NT2/D1 (cell line): ENCODE measurements around the gene GRAMD2B.

Source experiments
- DNase-seq: peaks from one replicate; pipeline ENCODE4 v3.0.0-alpha.2; 2011; ENCODE audit warnings: low read depth, low spot score
- H3K27me3 ChIP-seq: 2 replicates; pipeline ENCODE4 v1.6.0; 2011; ENCODE audit warnings: mild to moderate bottlenecking; ENCODE audit not compliant: insufficient read length, insufficient read depth
- H3K36me3 ChIP-seq: 2 replicates; pipeline ENCODE4 v1.6.1; 2011; ENCODE audit warnings: mild to moderate bottlenecking, low read length, mixed read lengths; ENCODE audit not compliant: insufficient read depth, insufficient read length
- H3K4me1 ChIP-seq: 2 replicates; pipeline ENCODE4 v1.5.1; 2011; ENCODE audit not compliant: insufficient read depth, insufficient read length
- H3K4me3 ChIP-seq: 2 replicates; pipeline ENCODE4 v1.5.1; 2011; ENCODE audit warnings: low read depth; ENCODE audit not compliant: insufficient read length
- H3K9ac ChIP-seq: 2 replicates; pipeline ENCODE4 v1.6.0; 2011; ENCODE audit warnings: low read depth; ENCODE audit not compliant: insufficient read length
- H3K9me3 ChIP-seq: 2 replicates; pipeline ENCODE4 v1.5.1; 2011; ENCODE audit warnings: mild to moderate bottlenecking, low read length; ENCODE audit not compliant: insufficient read depth
- SUZ12 ChIP-seq: IDR thresholded peaks from 2 replicates; pipeline ENCODE4 v1.6.1; 2011; ENCODE audit not compliant: insufficient read length, insufficient read depth; ENCODE audit errors: extremely low read depth
- YY1 ChIP-seq: IDR thresholded peaks from 2 replicates; pipeline ENCODE4 v1.6.1; 2011; ENCODE audit not compliant: insufficient read length, insufficient read depth
- ZNF274 ChIP-seq: IDR thresholded peaks from 2 replicates; pipeline ENCODE4 v1.6.1; 2011; ENCODE audit warnings: mild to moderate bottlenecking, low read depth, low read length

GRAMD2B gene

DNA sequence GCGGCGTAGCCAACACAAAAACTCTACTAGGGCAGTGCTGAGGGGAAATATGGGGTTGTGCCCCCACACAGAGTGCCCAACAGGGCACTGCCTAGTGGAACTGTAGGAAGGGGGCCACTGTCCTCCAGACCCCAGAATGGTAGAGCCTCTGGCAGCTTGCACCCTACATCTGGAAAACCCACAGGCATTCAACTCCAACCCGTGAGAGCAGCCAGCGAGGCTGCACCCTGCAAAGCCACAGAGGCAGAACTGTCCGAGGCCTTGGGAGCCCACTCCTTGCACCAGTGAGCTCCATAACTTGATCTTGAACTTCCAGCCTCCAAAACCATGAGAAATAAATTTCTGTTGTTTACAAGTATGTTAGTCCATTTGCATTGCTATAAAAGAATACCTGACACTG lies 27.7 kb downstream of the GRAMD2B start:
- Histone ChIP-seq H3K9me3 (no peaks in the 10 kb centered on the region), H3K9ac (no peak overlapping the region), H3K27me3 (no peaks in the 10 kb centered on the region), H3K4me1 (peaks cover 4% of the 10 kb centered on the region), H3K36me3 (no peaks in the 10 kb centered on the region), H3K4me3 (no peak overlapping the region)
- no peak for TF ChIP-seq ZNF274
- no peak for TF ChIP-seq SUZ12
- no peak for TF ChIP-seq YY1
- DNase-seq = no peak

DNA sequence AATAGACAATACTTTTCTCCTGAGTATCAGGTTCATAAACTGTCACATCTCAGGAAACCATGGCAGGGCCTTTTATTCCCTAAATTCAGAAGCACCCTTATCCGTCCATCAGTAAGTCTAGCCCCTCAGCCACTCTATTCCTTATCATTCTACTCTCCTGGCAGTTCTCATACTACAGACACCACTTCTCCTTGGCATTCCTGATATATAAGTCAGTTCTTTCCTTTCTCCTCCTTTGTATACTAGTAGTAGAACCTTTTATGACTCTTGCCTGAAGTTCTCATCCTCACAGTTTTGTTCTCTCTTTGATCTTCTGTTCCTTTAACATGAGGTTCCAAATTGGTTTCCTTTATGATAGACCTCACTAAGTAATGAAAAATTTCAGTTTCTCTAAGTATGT lies 29.3 kb downstream of the GRAMD2B start:
- Histone ChIP-seq H3K4me1 (peaks cover 4% of the 10 kb centered on the region), H3K27me3 (no peaks in the 10 kb centered on the region), H3K4me3 (no peak overlapping the region), H3K36me3 (no peaks in the 10 kb centered on the region), H3K9me3 (no peaks in the 10 kb centered on the region), H3K9ac (no peak overlapping the region)
- no peak for DNase-seq
- TF ChIP-seq YY1 (no peak), ZNF274 (no peak), SUZ12 (no peak)

DNA sequence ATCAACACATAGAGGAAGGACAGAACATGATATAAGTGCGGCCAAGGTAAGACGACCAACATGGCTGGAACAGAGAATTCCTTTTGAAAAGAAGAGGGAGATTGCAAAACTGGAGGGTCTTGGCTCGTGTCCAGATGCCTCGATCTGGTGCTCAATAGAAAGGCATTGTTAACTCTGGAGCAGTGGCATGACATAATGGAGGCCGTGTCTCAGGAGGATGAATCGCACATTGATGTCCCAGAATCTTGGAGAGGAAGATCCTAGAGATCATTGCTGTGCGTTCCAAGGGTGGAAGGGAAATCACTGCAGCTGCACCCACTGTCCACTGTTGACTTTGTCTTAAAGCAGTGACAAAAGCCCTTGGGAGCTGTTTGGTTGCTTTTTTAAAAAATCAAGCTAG lies 30.9 kb downstream of the GRAMD2B start:
- Histone ChIP-seq H3K9ac (no peak overlapping the region), H3K4me1 (peaks cover 4% of the 10 kb centered on the region), H3K27me3 (no peaks in the 10 kb centered on the region), H3K9me3 (no peaks in the 10 kb centered on the region), H3K36me3 (no peaks in the 10 kb centered on the region), H3K4me3 (no peak overlapping the region)
- TF ChIP-seq SUZ12 = no peak
- TF ChIP-seq ZNF274 = no peak
- no peak for TF ChIP-seq YY1
- DNase-seq = no peak

DNA sequence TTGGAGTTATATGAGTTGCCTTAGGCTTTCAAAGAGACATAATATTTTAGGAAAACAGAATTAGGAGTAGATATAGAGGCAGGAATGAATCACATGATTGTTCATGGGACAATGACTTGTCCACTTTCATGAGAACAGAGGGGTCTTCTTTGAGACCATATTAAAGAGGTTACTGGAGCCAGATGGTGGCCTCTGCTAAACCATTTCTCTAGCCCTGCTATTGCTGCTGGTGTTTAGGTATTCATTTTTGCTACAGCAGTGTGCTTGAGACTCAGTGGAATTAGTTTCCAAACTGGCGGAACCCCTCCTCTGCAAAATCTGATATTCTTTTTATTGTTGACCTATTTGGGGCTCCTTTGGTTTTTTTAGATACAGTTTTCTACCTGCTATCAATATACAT lies 31.3 kb downstream of the GRAMD2B start:
- no peak for DNase-seq

DNA sequence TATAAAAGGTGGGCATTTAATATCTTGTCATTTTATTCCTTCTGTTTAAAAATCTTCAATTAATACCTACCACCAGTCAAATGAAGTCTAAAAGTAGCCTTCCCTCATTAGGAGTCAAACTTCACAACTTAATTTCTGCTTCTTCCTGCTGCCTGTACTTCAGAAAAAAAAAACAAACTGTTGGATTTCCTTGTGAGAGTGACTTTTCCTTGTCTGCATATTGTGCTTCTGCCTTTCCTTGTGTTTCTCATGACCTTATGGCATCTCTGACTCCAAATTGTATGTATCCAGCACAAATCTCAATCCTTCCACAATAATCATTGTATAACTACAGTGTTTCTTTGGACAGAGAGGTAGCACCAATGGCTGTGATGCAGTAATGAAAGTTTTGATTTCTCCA lies 32.1 kb downstream of the GRAMD2B start:
- no peak overlapping the region for H3K9ac ChIP-seq
- no peaks in the 10 kb centered on the region for H3K27me3 ChIP-seq
- no peak for TF ChIP-seq ZNF274
- TF ChIP-seq YY1 = no peak
- no peak for TF ChIP-seq SUZ12
- H3K4me3 ChIP-seq = no peak overlapping the region
- no peak for DNase-seq
- H3K36me3 ChIP-seq = no peaks in the 10 kb centered on the region
- H3K9me3 ChIP-seq = no peaks in the 10 kb centered on the region
- peaks cover 4% of the 10 kb centered on the region for H3K4me1 ChIP-seq

More for the DNA sequence above, 31.3 kb downstream of the GRAMD2B start:
- Histone ChIP-seq H3K4me3 (no peak overlapping the region), H3K9me3 (no peaks in the 10 kb centered on the region), H3K9ac (no peak overlapping the region), H3K4me1 (peaks cover 4% of the 10 kb centered on the region), H3K36me3 (no peaks in the 10 kb centered on the region), H3K27me3 (no peaks in the 10 kb centered on the region)
- no peak for TF ChIP-seq YY1
- TF ChIP-seq ZNF274 = no peak
- TF ChIP-seq SUZ12 = no peak

DNA sequence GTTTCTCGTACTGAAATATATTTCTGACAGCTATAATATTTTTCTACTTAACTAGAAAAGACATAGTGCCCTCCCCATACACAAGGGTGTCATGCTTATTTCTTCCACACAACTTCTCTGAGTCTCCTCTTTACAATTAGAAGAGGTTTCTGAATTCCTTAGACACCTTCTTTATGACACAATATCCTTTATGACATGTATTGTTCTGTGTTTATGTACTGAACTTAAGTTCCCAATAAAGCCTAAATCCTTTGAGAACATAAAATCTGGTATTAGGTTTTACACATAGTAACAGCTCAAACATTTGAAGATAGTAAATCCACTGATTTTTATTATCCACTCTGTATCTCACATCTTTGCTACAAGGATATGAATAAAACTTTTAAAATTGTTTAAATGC lies 32.5 kb downstream of the GRAMD2B start:
- Histone ChIP-seq H3K36me3 (no peaks in the 10 kb centered on the region), H3K4me3 (no peak overlapping the region), H3K9ac (no peak overlapping the region), H3K9me3 (no peaks in the 10 kb centered on the region), H3K4me1 (peaks cover 2% of the 10 kb centered on the region), H3K27me3 (no peaks in the 10 kb centered on the region)
- TF ChIP-seq YY1 (no peak), SUZ12 (no peak), ZNF274 (no peak)
- no peak for DNase-seq

DNA sequence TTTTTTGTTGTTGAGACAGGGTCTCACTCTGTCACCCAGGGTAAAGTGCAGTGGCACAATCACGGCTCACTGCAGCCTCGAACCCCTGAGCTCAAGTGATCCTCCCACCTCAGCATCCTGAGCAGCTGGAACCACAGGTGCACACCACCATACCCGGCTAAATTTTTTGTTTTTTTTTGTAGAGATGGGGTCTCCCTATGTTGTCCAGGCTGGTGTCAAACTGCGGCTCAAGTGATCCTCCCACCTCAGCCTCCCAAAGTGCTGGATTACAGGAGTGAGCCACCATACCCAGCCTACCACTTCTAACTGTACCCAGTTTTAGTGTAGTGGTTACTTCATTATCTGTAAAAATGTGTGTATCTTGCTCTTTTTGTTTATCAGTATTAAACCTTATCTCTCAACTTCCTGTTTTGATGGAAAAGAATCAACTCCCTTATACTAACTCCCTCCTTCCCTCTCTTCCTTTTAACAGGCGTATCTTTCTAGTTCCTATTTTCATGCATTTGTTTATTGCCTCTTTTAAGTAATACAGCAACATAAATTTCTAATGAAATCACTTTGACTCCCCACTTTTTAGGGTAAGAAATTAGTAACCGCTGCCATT lies 33.1 kb downstream of the GRAMD2B start:
- Histone ChIP-seq H3K9me3 (no peaks in the 10 kb centered on the region), H3K27me3 (no peaks in the 10 kb centered on the region), H3K4me1 (no peaks in the 10 kb centered on the region), H3K36me3 (no peaks in the 10 kb centered on the region), H3K4me3 (no peak overlapping the region), H3K9ac (no peak overlapping the region)
- TF ChIP-seq YY1 (no peak), SUZ12 (no peak), ZNF274 (no peak)
- DNase-seq = no peak
